Cerebellar cortex (tissue), 1 donor: Measurements from ENCODE around the gene SLC6A20.

Source experiments
- DNase-seq: peaks from one replicate; pipeline ENCODE4 v3.0.0-alpha.2; 2015; ENCODE audit warnings: low spot score

The SLC6A20 gene

DNA sequence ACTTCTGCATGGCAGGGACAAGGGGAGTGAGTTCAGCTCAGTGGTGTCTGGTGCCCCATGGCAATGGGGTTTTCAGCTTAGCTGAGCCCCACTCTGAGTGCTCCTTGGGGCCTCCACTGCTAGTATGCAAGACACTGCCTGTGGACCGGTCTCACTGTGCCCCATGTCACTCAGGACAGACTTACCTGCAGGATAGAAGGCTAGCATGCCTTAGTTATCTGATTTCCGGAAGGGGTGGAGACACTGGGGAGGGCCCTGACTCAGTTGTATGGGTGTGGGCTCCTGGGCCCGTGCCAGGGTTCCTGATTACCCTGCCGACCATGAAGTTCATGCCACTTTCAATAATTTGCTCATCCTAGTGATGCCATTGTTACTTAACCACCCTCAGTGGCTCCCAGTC, 4.3 kb upstream of the SLC6A20 start:
- no peak for DNase-seq

DNA sequence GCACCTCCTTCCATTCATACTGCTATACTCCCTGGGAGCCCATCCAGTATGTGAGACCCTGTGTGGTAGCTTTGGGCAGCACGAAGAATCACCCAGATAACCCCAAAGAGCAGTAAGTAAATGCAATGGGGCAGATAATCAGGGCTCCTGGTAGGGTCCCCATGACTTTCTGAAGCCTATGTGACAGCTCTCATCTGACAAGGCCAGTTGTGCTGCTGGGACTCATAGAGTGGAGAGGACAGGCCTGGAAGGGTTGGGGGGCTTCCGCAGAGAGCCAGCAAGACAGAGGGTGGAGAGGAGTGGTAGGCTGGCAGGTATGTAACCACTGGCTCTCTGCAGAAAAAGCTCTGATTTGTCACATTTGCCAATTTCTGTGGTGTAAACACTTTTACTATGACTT, 3.2 kb upstream of the SLC6A20 start:
- no peak for DNase-seq

DNA sequence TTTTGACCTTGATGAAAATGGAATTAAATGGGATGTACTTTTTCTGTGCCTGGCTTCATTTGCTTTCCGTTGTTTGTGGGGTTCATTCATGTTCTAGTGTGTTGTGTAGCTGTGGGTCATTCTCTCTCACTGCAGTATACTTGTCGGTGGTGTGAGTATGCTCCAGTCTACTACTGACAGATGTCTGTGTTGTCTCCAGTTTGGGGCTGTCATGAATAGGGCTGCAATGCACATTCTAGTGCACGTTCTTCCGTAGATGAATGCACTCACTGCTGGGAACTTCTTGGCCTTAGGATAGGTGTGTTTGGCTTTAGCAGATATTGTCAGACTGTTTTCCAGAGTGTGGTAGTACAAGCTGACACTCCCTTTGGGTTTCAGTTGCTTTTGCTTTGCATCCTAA, 1.7 kb upstream of the SLC6A20 start:
- DNase-seq, result no peak

DNA sequence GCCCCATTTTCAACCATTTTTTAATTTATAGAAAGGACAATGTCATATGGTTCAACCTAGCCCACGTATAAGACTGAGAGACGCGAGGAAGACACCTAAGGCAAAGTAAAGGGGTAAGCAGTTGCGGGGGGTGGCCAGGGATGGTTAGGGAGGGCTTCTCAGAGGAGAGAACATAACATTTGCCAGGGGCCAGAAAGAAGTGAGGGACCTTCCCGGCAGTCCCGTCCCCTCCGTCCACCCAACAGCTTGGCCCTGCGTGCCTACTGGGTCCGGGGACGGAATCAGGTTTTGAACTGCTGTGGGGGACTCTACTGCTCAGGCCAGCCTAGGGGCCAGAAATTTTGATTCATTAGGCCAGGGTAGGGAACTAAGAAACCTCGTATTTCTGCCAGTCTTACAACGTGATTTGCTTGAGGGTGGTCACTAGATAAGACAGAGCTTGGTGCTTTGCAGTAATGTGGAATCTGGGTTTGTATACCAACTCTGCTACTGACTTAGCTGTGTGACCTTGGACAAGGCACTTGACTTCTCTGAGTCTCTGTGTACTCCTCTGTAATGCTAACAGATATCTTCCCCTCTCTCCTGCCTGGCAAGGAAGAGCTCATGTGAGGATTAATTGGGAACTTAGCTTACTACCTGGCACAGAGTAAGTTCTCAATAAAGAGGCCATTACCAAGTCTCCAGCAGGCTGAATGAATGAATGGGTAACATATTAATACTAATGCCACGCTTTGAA, 734 bp upstream of the SLC6A20 start:
- DNase-seq, result no peak

DNA sequence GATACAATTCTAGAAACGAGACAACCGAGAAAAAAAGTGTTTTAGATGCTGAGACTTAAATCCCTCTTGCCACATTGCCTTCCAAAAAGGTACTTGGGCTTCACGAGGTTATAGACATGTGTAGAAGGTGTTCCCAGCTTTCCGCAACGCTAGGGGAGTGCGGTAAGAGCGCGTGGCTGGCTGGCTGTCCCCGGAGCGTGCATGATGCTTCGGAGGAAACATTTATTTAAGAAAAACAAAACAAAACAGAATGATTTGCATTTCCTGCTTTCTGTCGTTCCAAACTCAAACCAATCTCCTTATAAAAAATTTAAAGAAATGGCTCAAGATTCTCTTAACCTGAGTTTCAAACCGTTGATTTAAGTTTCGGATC, 841 bp downstream of the SLC6A20 start:
- DNase-seq, result no peak

DNA sequence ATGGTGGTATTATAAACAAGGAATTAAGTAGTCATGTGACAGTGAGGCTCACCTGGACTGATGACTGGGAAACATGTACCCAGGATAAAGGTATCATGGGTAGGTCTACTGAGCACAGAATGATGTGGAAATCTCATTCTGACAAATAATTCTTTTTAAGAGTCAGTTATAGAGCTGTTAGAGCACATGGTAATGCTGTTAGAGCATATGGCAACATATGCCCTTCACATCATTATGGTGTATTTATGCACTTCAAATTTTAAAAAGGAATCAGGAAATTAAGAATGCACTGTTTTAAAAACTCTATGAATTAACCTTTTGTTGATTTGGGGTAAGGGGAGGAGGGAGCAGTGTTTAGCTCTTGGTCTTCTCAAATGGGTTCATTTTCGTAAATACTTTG, 1.7 kb downstream of the SLC6A20 start:
- no peak for DNase-seq

DNA sequence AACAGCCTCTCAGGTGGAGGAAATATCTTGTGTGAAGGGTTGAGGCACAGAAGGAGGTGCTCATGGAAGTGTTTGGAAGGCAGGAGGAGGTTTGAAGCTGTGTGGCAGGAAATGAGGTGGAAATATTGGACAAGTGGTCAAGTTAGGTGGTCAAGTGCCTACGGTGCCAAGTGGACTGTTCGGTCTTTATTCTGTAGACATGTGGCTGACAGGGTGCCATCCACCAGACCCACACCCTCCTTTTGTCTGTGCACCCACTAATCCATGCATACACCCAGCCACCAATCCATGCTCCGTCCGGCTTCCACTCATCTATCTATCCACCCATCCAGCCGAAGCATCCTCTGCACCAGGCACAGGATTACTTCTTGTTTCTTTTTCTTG, 2.2 kb downstream of the SLC6A20 start:
- DNase-seq, result no peak

DNA sequence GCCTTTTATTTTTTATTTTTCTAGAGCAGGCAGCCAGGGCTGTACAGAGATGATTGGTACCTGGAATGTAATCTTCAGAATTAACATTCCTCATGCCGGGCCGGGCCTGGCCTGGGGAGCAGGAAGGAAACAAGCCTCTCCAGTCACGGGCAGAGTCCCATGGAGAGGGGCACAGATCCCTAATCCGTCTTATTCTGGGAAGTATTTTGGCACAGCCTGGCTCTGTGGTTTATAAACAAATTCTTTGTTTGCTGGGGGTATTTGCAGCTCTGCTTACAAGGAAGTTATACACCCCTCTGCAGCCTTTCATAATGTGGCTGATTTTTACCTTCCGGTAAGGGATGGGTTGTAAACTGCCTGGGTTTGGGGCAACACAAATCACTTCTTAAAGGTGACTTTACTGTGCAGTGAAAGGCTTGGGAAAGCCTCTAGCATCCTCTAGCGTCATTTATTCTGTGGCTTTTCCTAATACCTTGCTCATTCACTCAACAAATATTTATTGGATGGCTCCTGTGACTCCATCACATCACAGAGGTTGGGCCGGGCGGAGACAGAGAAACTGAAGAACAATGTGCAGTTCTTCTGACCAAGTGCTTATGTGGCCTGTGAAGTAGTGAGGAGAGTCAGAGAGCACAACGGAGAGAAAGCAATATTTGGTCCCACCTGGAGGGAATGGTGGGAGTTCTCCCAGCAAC, 2.7 kb downstream of the SLC6A20 start:
- DNase-seq, result peak; percentile 13

DNA sequence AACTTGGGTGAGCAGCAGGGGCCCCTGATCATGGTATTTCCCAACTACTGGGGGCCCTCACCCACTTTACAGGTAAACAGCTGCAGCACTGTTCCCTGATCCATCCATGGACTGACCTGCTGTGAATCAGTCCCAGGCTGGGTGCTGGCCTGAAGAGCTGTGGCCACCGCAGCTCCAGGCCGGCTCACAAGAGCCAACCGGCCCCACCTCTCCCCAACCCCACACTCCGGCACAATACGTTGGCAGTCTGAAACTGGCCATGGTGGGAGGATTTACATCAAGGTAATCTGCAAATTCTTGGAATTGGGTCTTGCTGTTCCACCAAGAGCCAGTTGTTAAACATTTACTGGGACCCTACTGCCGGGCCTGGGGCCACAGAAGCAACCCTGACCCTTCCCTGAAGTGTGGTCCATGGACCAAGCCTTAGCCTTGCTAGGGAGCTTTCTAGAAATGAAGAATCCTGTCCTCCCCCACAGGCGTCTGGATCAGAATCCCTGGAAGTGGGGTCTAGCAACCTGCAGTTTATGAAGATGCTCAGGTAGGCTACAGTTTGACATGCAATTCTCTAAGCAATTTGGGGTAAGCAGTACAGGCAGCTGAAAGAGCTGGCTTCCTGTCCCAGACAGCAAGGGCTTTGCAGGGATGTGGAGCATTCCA, 3.7 kb downstream of the SLC6A20 start:
- no peak for DNase-seq

DNA sequence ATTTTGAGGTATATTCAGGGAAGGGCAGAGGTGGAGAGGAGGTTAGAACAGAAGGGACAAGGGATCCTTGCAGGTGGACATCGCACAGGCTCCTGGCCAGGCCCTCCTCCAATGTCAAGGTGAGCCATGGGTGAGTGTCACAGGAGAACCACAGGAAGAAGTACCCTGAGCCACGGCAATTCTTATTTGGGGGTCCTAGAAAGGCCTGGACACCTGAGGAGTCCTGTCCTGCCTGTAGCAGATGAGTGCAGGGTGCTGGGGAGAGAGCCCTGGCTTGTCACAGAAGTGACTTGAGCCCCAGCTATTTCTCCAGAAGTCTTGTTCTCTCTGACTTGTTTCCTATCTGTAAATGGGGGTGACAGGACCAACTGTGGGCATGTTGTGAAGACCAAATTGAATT, 4.3 kb downstream of the SLC6A20 start:
- no peak for DNase-seq

DNA sequence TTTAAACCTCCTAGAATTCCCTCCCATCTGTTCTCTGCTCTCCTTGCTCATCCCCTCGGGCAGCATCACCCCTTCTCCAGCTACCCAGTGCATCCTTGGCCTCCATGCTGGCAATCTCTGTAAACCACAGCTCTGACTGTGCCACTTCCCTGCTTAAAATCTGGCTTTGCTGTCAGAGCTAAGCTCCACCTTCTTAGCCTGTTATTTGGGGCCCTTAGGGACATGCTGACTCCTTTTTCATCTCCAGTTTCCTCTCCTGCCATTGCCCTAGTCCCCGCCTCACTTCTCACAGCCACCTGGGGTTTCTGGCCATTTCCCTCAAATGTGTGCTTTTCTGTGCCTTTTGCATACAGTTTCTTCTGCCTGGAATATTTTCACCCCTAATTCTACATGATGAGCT, 5.7 kb downstream of the SLC6A20 start:
- DNase-seq, result no peak

DNA sequence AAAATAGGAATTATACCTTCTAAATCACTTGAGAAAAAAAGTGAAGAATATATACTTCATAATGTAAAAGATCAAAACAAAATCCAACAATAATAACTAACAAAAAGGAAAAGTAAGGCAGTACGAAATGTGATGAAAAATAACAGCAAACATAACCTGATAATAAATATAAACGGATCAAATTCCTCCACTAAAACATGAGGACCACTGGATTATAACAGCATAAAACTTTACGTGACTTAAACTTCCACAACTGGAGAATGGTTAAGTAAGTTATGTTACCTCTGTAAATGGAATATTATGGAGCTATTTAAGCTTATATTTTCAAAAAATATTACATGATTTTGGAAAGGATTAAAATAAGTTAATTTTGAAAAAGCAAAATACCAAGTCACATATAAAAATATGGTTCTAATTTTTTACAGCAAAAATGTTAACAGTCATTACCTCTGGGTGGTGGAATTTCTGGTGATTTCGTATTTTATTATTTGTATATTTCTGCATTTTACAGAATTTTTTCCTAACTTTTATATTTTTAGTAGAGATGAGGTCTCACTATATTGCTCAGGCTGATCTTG, 7.0 kb downstream of the SLC6A20 start:
- DNase-seq, result no peak

DNA sequence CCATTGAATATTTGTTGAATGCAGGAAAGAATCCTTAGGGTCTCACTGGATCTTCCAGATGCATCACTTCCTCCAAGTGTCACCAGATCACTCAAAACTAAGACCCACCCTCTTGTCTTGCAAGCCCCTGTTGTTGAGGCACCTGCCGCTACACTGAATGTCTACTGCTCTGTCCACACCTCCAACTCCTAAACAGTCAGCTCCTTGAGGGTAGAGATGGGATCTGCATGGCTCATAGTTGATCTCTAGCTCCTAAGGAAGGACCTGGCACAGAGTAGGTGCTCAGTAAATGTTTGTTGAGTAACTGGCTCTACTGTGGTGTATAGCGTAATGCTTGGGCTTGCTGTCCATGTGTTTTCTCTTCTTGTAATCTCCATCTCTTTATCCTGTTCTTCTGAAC, 8.8 kb downstream of the SLC6A20 start:
- DNase-seq, result no peak

DNA sequence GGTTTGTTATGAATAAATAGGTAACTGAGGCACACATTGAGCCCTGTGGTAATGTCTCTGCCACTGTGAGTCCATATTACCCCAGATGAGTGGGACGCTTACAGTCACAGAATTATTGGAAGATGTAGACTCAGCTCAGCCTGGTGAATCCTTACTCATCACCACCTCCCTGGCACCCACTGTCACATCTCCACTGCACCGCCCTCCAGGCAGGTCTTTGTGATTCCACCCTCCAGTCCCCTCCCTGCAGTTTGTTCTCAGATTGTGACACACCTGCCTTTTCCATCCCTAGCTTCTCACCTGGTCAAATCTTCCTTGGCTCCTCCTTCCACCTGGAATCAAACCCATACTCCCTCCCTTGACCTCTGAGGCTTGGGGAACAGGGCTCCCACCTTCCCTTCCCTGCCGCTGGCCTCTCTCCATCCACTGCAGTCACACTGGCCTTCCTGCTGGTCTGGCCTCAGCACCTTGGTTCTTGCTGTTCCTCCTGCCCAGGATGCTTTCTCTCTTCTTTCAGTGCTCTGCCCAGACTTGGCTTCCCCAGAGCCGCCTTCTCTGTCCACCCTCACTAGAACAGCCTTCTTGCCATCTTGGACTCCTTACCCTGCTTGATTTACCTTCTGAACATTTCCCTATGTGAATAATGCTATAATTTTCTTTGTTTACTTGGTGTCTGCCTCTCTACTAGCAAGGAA, 9.4 kb downstream of the SLC6A20 start:
- DNase-seq, result no peak

DNA sequence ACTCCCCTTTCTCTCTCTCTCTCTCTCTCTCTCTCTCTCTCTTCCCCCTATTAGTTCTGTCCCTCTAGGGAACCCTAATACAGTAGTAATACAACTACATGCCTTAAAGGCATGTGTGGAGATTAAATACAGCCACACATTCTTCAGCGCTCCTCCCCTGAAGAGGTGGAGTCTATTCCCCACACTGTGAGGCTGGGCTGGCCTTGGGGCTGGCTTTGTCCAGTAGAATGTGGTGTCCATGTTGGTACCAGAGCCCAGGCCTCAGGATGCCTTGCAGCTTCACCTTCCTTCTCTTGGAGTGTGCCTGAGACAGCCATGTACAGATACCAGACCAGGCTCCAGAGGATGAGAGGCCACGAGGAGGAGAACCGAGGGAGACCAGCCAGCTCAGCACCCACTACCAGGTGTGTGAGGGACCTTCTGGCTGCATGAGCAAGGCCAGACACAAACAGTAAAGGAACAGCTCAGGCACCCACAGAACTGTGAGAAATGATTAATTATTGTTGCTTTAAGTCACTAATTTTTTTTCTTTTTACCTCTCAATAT, 10.7 kb downstream of the SLC6A20 start:
- DNase-seq, result no peak

DNA sequence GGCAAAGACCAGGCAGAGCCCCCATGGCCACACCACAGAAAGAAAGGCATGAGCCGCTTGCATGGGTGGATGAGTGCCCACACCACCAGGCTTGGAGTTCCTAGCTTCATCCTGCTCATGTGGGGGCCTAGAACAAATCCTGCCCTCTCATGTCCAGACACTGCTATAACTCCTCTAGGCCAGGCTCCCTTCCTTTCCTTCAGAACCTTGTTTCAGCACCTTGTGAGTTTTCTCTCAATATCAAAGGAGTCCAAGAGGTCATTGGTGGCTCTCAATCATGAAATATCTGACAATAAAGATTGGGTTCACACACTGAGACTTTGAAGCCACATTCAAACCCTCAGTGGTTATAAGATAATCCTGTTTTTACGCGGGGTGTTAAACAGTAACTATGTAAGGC, 12.7 kb downstream of the SLC6A20 start:
- DNase-seq, result no peak

DNA sequence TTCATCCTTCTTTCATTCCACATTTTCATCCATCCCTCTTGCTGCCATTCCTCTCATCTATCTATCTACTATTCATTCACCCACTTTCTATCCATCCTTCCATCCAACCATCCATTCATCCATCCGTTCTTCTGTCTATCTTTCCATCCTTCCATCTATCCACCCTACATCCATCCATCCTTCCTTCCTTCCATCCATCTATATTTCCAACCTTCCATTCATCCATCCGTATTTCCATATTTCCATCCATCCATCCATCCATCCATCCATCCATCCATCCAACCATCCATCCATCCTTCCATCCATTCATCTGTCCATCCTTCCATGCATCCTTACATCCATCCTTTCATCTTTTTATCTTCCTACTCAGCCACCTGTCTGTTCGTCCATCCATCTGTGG, 14.0 kb downstream of the SLC6A20 start:
- DNase-seq, result no peak

DNA sequence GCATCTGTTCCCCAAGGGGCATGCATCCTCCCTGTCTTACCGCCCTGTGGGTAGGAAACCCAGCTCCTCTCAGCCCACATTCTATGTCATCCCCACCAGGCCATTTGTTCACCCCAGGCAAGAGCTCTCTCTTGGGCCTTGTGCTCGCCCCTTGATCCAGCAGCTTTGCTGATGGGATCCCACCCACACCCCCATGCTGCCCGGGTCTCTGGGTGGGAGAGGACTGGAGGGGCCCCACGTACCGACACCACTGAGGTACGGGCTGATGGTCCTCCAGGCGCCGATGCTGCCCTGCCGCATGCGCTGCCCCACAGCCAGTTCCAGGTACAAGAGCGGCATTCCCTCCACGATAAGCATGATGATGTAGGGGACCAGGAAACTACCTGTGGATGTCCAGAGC, 14.5 kb downstream of the SLC6A20 start:
- DNase-seq, result no peak

DNA sequence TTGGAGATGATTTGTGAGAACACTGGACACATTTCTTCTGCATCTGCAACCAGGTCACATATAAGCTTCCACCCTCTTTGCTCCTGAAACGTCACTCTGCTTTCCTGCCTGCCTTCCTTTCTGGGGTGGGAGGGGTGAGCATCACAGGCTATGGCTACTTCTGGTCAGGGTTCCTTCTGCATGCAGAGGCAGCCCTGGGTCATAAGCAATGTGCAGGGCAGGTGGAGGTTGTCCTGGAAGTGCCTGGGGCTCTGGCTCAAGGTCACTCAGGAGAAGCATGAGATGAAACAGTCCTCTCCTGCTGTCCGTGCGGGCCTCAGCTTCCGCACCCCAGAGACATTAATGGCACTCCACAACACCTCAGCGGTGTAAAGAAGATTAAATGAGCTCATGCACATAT, 15.1 kb downstream of the SLC6A20 start:
- DNase-seq, result no peak

DNA sequence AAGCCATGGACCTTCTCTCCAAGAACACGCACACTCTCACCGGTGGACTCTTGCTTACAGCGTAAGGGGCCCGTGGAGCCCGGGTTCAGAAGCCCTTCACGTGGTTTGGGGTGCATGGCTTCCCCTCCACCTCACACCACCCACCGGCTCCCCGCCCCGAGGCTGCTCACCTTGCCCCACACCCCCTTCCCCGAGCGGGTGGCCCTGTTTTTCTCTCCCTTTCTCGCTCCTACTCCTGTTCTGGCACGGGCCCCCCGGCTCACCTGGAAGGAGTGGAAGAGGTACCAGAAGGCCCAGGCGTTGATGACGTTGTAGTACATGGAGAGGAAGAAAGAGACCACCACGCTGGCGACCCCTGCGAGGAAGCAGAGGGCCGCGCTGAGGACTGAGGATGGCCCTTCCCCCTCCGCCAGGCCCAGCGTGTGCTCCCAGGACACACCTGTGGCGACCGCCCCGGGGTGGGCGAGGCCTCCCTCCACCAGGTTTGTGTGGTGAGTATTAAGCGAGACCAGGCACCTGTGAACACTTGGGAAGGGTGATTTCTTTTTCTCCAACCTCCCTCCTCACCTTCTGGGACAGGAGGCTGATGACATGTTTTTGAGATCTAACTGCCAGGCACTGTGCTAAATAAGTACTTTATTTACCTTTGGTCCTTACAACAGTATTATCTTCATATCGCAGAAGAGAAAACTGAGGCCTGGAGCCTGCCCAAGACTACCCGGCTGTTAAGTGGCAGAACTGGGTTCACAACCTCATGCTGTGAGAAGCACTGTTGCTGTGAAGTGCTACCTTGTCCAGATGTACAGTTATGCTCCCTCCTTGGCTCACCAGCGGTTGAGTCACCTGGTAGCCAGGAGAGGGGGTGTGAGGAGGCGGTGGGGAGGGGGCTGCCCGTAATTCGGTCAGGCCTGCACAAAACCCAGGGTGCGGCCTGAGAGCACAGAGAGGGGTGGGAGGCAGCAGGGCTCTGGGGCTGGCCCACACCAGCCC, 16.3 kb downstream of the SLC6A20 start:
- no peak for DNase-seq

DNA sequence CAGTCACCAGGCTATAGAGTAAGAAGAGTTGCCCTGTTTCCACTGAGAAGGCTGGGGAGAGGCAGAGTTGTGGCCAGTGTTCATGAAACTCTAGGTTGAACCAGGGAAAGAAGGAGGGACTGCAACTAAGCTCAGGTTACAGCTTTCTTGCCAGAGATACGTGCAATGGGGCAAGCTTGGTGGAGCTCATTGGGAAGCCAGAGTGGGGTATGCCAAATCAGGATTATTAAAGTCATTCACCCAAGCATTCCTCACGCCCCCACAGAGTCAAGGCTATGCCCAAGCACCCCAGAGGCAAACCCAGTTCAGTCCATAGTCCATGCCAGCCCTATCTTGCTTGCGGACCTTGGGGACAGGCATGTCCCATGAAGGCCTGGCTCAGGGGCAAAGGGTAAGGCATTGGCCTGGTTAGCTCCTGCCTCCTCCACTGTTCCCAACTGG, 17.6 kb downstream of the SLC6A20 start:
- DNase-seq, result no peak
